Body of pancreas (tissue), 4 donors: ENCODE data around the gene RXRA.

Experiments used
- CTCF ChIP-seq, 7 experiments: fragments of 450-650 bp in 4 of 7; fragments of 200-600 bp in 3 of 7; sonication (generic) in 3 of 7; IDR thresholded peaks; one replicate each; pipeline ENCODE4 v1.5.1; 2016 to 2019; ENCODE audit warnings: antibody characterized with exemption in 7 of 7
- POLR2A ChIP-seq, 3 donors: fragments of 450-650 bp; IDR thresholded peaks; one replicate each; pipeline ENCODE4 v1.6.1; 2016; ENCODE audit warnings: antibody characterized with exemption in 3 of 3, mild to moderate bottlenecking in 2 of 3

GRCh38 chr9:134411440-134412297, 85.4 kb downstream of the RXRA start:
- TF ChIP-seq POLR2A (IDR thresholded peaks at IDR 0.05), result no peak
- no peak for TF ChIP-seq CTCF (IDR thresholded peaks at IDR 0.05)
